ENCODE measurements around the gene ZNF503.
"Not testable (repeated sequence)": the region's sequence is repeated elsewhere in the genome, so short reads cannot be mapped to it uniquely, and the experiment has no call there.

Gene ZNF503

GRCh38 chr10:75386128-75386527 lies 15.4 kb downstream of the ZNF503 start:
- no peak overlapping the region for H3K27ac ChIP-seq
- TF ChIP-seq, protein P1, sequence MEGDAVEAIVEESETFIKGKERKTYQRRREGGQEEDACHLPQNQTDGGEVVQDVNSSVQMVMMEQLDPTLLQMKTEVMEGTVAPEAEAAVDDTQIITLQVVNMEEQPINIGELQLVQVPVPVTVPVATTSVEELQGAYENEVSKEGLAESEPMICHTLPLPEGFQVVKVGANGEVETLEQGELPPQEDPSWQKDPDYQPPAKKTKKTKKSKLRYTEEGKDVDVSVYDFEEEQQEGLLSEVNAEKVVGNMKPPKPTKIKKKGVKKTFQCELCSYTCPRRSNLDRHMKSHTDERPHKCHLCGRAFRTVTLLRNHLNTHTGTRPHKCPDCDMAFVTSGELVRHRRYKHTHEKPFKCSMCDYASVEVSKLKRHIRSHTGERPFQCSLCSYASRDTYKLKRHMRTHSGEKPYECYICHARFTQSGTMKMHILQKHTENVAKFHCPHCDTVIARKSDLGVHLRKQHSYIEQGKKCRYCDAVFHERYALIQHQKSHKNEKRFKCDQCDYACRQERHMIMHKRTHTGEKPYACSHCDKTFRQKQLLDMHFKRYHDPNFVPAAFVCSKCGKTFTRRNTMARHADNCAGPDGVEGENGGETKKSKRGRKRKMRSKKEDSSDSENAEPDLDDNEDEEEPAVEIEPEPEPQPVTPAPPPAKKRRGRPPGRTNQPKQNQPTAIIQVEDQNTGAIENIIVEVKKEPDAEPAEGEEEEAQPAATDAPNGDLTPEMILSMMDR (conservative IDR thresholded peaks at IDR 0.05): no peak

DNA sequence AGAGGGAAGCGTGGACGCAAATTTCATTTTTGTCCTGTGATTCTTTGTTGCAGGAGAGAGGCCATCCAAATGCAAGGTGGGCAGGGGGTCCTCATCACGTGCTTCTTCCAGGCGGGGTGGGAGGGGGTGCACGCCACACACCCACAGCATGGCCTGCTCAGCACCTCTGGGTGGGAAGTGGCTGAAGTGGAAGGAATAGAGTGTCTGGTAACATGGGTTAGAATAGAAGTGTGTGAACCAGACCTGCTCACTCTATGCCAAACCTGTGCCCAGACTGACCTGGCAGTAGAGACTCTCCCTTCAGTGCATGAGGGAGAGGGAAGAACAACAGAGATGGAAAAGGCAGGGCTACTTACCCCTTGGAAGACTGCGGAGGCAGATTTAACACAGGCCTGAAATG lies 21.7 kb downstream of the ZNF503 start:
- TF ChIP-seq, protein P1 (conservative IDR thresholded peaks at IDR 0.05): no peak
- H3K27ac ChIP-seq: peak overlapping the region; percentile 32

DNA sequence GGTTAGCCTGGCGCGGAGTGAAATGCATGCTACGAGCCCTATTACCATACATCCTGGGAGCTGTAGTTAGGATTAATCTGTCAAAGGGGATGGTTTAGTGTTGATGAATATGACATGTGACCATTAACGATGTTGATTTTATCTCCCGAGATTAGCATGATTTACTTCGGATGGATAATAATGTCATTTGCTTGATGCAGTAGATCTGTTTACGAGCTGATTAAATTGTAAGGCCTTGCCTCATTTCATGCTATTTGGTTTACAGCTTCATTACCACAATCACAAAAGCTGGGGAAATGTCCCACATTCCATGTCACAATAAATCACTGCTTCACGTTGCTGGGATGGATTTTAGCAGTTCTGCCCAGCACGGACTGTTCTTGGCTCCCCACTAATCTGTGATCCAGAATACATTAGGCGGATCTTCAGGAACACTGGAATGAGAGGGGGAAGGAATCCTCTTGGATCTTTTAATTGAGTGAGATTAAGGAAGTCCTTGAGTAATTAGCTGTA lies 22.3 kb downstream of the ZNF503 start:
- TF ChIP-seq, protein P1 (conservative IDR thresholded peaks at IDR 0.05): no peak
- peak overlapping the region; percentile 32 for H3K27ac ChIP-seq

- TF ChIP-seq, protein P1 (conservative IDR thresholded peaks at IDR 0.05): no peak
- peak overlapping the region; percentile 32; the same call in 1 of the 2 replicates for H3K27ac ChIP-seq
Measured at GRCh38 chr10:75378379-75378778, 23.2 kb downstream of the ZNF503 start.

- no peak overlapping the region for H3K27ac ChIP-seq
Measured at GRCh38 chr10:75377869-75378268, 23.7 kb downstream of the ZNF503 start.

DNA sequence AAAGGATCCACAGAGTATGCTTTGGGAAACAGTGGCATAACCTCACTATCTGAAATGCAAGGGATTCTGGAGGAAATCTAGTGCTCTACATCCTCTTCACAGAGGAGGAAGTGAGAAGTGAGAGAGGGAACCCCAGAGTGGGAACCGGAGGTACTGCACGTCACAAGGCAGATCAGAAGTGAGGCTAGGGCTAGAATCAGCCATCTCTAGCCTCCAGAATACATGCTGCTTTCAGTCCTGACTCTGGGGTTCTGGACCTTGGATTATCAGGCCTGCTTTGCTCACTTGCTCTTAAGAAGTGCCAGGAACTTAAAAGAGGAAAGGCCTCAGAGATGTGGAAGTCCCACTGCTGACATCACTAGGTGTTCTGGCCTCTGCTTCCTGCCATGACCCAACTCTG lies 25.7 kb downstream of the ZNF503 start:
- no peak overlapping the region for H3K27ac ChIP-seq
- TF ChIP-seq, protein P1 (conservative IDR thresholded peaks at IDR 0.05): no peak

More at GRCh38 chr10:75377869-75378268, 23.7 kb downstream of the ZNF503 start:
- TF ChIP-seq, protein P1 (conservative IDR thresholded peaks at IDR 0.05): no peak

- no peak overlapping the region for H3K27ac ChIP-seq
- TF ChIP-seq, protein P1 (conservative IDR thresholded peaks at IDR 0.05): no peak
Measured at GRCh38 chr10:75371010-75371409, 30.6 kb downstream of the ZNF503 start.

GRCh38 chr10:75369838-75370237 lies 31.7 kb downstream of the ZNF503 start:
- H3K27ac ChIP-seq: not testable (repeated sequence)
